Measurements from ENCODE around the gene DCLK2. TPM values are rescaled to one million over a fixed set of nuclear protein-coding genes. Genes with fewer than 3 reads are reported as not detected.

Gene DCLK2
- total and polyA plus RNA-seq, 2 of the 4 experiments (the other 2 are of a cell fraction) = 11.3 to 15.5 TPM

Small RNA genes lying within 50 kb of the gene (microRNA-seq; reads per million reads assigned to microRNA genes)
- gene RNU7-194P (ENCODE audit: insufficient read depth, insufficient read length) = not detected

Small RNA genes lying within 50 kb of the gene (small RNA-seq; reads per million reads assigned to genes)
- 0 reads per million in 5 experiments for gene RNU7-194P

All from IMR-90 (cell line).